Measurements from ENCODE around the gene PRKD2.
A peak's percentile ranks its signal among the peaks of the same experiment; 100 is the strongest.

Gene PRKD2

DNA sequence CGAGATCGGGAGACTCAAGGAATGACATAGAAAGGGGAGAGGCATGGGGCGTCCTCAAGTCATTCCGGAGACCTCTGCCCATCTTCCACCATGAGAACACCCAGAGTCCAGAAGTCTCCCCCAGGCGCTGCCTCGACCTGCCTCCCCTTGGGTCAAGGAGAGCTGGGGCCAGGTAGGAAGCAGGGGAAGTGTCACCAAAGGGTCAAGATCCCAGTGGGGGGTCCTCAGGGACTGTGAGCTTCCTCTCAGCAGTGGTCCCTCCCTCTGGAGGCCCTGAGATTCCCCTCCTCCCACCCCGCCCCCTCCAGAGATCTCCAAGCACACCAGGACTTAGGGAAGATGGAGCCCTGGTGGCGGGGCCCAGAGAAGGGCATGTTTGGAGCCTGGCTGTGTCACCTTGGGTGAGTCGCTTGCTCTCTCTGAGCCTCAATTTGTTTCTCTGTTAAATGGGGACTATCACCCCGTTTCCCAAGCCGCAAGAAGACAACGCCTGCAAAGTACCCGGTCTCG, 56.9 kb downstream of the PRKD2 start:
- DNase-seq = no peak

GRCh38 chr19:46659151-46660007, 57.5 kb downstream of the PRKD2 start:
- no peak for DNase-seq

DNA sequence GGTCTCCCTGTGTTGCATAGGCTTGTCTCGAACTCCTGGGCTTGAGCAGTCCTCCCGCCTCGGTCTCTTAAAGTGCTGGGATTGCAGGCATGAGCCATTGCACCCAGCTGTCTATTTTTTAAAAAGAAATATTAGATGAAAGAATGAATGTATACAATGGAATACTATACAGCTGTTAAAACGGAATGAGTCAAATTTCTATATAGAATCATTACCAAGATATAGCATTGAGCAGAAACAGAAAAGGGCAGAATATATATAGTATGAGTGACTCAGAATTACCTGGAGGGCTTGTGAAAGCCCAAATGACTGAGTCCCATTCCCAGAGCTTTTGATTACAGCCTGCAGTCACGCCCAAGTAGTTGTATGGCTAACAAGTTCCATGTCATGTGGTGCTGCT, 60.4 kb downstream of the PRKD2 start:
- DNase-seq = no peak

- no peak for DNase-seq
These were observed 62.2 kb downstream of the PRKD2 start for GRCh38 chr19:46654621-46655152.

- no peak for DNase-seq
These were observed 66.5 kb downstream of the PRKD2 start for GRCh38 chr19:46650445-46650844.

- DNase-seq = no peak
These were observed 67.7 kb downstream of the PRKD2 start for GRCh38 chr19:46648961-46649960.

GRCh38 chr19:46648060-46648960, 68.6 kb downstream of the PRKD2 start:
- DNase-seq = no peak

DNA sequence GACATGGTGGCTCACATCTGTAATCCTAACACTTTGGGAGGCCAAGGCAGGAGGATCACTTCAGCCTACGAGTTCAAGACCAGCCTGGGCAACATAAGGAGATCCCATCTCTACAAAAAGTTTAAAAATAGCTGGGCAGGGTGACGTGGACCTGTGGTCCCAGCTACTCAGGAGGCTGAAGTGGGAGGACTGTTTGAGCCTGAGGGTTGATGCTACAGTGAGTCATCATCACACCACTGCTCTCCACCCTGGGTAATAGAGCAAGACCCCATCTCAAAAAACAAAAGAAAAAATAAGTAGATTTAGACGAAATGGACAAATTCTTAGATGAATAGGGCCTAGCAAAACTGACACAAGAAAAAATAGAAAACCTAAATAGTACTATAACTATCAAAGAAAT, 70.5 kb downstream of the PRKD2 start:
- DNase-seq = no peak

DNA sequence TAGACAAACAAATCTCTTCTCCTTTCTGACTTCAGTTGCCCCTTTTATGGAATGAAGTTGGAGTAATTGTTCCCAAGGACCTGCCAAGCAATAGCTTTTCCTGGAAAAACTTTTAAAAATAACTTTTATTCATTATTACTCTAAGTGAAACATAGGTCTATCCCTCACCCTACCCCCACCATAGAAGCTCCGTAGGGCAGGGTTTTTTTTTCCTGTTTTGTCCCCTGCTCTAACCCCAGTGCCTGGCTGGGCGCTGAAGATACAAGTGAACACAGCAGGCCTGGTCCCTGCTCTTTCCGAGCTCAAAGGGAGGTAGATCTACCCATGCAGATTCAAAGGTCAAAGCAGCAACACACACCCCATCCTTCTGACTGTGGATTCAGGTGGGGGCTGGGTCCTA, 72.2 kb downstream of the PRKD2 start:
- no peak for DNase-seq

DNA sequence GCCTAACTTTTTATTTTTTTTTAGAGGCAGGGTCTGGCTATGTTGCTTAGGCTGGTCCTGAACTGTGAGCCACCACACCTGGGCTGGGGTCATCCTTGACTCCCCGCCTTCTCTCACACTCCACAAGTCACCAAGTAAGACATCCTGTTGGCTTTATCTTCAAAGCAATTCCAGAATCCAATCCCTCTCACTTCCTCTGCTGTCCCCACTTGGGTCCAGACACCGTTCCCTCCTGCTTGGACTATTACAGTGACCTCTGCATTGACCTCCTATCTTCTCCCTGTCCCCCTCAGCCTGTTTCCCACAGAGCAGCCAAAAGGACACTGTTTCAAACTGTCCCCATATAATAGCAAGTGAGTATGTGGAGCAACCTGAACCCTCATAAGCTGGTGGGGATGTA, 76.3 kb downstream of the PRKD2 start:
- no peak for DNase-seq

GRCh38 chr19:46639358-46640182, 77.3 kb downstream of the PRKD2 start:
- DNase-seq = no peak

GRCh38 chr19:46637224-46637623, 79.7 kb downstream of the PRKD2 start:
- DNase-seq = no peak

DNA sequence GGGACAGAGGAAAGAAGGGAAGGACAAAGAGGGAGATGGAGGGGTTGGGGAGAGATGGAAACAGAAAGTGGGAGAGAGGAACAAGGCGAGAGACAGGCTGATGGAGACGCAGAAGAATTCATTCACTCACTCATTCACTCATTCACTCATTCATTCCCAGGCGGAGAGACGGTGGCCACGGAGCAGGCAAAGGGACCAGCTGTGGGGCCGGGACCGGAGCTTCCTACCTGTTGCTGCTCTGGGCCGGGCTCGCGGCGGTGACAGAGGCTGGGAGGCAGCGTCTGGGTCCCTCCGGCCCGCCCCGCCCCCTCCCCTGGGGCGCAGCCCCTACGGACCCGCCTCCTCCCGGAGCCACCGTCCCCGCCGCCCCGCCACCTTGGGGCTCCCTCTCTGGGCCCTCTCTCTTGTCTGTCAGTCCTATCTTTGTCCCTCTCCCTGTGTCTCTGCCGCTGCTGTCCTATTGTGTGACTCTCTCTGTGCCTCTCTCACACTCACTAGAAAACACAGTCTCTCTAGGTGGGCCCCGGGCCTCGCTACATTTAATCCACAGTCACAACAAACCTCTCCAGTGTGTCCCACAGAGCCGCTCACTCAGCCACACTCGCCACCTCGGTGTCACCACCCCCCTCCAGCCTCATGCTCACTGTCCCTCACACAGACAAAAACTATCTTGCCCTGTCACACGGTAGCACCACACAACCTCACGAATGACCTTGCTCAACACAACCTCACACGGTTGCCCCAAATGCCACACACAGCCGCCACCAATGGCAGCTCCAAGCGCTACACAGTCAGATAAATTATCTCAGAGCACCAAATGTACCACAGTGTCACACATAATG, 80.8 kb downstream of the PRKD2 start, which contains the start of gene GNG8:
GNG8 (minus strand) TSS at position 283 of the 842 bp plus-strand sequence. CDS start 1,520 bp downstream, outside the sequence.
- DNase-seq = no peak

DNA sequence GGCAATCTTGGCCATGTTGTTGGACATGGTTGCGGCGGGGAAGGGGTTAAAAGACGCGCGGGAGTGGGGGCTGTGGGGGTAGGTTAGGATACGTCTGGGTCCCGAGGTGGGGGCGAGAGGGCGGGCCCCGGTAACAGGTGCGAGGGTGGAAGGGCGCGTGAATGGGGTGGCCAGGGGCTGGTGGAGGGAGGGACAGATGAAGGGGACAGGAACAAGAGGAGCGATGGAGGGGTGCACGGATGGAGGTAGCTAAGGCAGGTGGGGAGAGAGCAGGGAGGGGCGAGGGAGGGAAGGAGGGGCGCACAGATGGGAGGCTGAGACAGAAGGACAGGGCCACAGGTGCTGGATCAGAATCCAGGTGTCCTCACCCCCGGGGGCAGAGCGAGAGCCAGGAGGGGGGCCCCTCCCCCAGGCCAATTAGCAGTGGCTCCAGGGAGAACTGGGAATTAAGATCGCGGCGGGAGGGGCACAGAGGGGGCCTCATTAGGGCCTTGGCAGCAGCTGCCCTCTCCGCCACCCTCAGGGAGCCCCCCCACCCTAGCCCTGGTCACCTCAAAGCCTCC, 82.2 kb downstream of the PRKD2 start:
- no peak for DNase-seq

GRCh38 chr19:46634045-46634655, 82.8 kb downstream of the PRKD2 start:
- DNase-seq = peak; percentile 69

- DNase-seq = no peak
These were observed 83.8 kb downstream of the PRKD2 start for GRCh38 chr19:46633130-46633529.

GRCh38 chr19:46631481-46631880, 85.4 kb downstream of the PRKD2 start:
- DNase-seq = no peak

DNA sequence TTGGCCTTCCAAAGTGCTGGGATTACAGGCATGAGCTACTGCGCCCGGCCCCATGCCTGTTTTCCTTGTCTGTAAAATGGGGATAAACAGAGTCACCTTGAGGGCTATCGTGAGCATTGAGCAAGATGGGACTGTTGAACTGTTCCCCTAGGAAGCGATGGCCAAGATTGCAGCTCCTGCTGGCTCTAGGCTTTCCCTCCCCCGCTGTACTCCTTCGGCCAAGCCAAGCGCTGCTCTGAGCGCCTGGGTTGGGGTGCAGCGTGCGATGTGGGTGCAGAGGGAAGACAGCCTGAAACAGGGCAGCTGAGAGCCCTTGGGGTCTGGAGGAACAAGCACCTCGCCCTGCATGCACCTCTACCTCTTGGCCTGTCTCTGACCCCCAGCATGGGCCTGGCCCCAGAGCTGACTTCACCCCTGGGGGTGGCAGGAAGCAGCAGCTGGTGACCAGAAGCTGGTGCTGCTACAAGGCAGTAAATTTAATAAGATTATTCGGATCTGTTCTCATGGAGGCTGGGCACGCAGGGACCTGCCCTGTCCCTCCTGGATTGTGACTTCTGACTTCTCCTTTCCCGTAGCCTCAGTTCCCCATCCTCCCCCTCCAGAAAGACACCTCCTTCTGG, 86.2 kb downstream of the PRKD2 start:
- no peak for DNase-seq

DNA sequence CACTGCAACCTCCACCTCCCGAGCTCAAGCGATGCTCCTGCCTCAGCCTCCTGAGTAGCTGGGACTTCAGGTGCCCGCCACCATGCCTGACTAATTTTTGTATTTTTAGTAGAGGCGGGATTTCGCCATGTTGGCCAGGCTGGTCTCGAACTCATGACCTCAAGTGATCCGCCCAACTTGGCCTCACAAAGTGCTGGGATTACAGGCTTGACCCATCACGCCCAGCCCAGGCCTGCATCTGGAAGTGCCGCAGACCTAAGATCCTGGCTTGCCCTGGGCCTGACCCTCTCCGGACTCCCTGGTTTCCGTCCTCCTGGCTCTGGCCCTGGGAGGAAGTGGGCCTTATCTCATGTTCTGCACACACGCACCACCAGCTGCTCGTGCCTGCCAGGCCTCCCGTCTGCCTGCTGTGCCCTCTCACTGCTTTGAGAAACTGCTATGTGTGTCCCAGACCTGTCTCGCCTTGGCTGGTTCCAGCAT, 87.3 kb downstream of the PRKD2 start:
- DNase-seq = no peak

All from DMS79 (cell line).